Measurements from ENCODE around the gene DNAJB2.
A peak's percentile ranks its signal among the peaks of the same experiment; 100 is the strongest.
"Not testable (repeated sequence)": the region's sequence is repeated elsewhere in the genome, so short reads cannot be mapped to it uniquely, and the experiment has no call there.

Gene DNAJB2

GRCh38 chr2:219306047-219306446 lies 26.9 kb downstream of the DNAJB2 start:
- DNase-seq, result no peak

GRCh38 chr2:219308142-219309101 lies 29.3 kb downstream of the DNAJB2 start:
- peak; percentile 68 for DNase-seq

GRCh38 chr2:219309278-219309677 lies 30.1 kb downstream of the DNAJB2 start, which contains the start of gene PTPRN:
PTPRN (minus strand) TSS chr2:219309401; CDS start chr2:219309332, 69 bp downstream.
- DNase-seq, result no peak

- DNase-seq, result not testable (repeated sequence)
Measured at GRCh38 chr2:219312683-219313263, 33.6 kb downstream of the DNAJB2 start.

- no peak for DNase-seq
Measured at GRCh38 chr2:219314804-219315468, 35.8 kb downstream of the DNAJB2 start.

- no peak for DNase-seq
Measured at GRCh38 chr2:219323434-219323833, 44.3 kb downstream of the DNAJB2 start.

- no peak for DNase-seq
Measured at GRCh38 chr2:219325136-219325535, 46.0 kb downstream of the DNAJB2 start.

GRCh38 chr2:219325657-219326315 lies 46.6 kb downstream of the DNAJB2 start:
- no peak for DNase-seq

GRCh38 chr2:219327719-219328118 lies 48.6 kb downstream of the DNAJB2 start:
- no peak for DNase-seq

GRCh38 chr2:219331560-219332213 lies 52.5 kb downstream of the DNAJB2 start:
- DNase-seq, result peak; percentile 4

- DNase-seq, result no peak
Measured at GRCh38 chr2:219332542-219332941, 53.4 kb downstream of the DNAJB2 start, which contains the start of gene RESP18. RESP18 (minus strand) TSS chr2:219332744.

- DNase-seq, result no peak
Measured at GRCh38 chr2:219334076-219334475, 54.9 kb downstream of the DNAJB2 start.

- no peak for DNase-seq
Measured at GRCh38 chr2:219335373-219335786, 56.2 kb downstream of the DNAJB2 start.

All from activated naive CD4-positive, alpha-beta T cell treated with Interleukin-2 at 50 U/mL for 16 hours (primary cell).